ENCODE measurements around the gene CCDC81.
"Not testable (repeated sequence)": the region's sequence is repeated elsewhere in the genome, so short reads cannot be mapped to it uniquely, and the experiment has no call there.

DNA sequence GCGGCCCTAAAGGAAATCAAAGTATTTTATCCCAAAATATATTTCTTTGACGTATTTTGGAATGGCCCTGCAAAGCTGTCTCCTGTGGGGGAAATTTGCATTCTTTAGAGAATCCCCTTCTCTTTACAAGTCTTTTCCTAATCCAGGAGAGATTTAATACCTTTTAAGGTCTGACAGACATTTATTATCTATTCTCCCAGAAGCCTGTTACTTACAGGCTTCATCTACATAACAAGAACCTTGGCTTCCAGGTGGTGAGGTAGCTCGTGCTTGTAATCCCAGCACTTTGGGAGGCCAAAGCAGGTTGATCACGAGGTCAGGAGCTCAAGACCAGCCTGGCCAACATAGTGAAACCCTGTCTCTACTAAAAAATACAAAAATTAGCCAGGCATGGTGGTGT lies 17.3 kb upstream of the CCDC81 start:
- TF ChIP-seq POLR2A (IDR thresholded peaks at IDR 0.05) = not testable (repeated sequence)
- TF ChIP-seq, protein P1, sequence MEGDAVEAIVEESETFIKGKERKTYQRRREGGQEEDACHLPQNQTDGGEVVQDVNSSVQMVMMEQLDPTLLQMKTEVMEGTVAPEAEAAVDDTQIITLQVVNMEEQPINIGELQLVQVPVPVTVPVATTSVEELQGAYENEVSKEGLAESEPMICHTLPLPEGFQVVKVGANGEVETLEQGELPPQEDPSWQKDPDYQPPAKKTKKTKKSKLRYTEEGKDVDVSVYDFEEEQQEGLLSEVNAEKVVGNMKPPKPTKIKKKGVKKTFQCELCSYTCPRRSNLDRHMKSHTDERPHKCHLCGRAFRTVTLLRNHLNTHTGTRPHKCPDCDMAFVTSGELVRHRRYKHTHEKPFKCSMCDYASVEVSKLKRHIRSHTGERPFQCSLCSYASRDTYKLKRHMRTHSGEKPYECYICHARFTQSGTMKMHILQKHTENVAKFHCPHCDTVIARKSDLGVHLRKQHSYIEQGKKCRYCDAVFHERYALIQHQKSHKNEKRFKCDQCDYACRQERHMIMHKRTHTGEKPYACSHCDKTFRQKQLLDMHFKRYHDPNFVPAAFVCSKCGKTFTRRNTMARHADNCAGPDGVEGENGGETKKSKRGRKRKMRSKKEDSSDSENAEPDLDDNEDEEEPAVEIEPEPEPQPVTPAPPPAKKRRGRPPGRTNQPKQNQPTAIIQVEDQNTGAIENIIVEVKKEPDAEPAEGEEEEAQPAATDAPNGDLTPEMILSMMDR (IDR thresholded peaks at IDR 0.05) = not testable (repeated sequence)
